Smooth muscle cell (in vitro differentiated cells): ENCODE measurements around the gene PTPRC. TPM values are rescaled to one million over a fixed set of nuclear protein-coding genes. Genes with fewer than 3 reads are reported as not detected.

Experiments
- DNase-seq: peaks from one replicate; lab custom pipeline; 2025; ENCODE audit not compliant: unreplicated experiment; lab: John Stamatoyannopoulos, UW
- H2AFZ ChIP-seq: fragments of 200-600 bp; sonication (generic); 2 replicates; pipeline ENCODE4 v1.6.0; 2016; ENCODE audit warnings: antibody characterized with exemption, low read depth, mild to moderate bottlenecking
- H3F3A ChIP-seq: fragments of 200-600 bp; sonication (generic); 2 replicates; pipeline ENCODE4 v1.6.0; 2017; ENCODE audit warnings: antibody characterized with exemption, low read depth
- H3K27ac ChIP-seq: fragments of 200-600 bp; sonication (generic); 2 replicates; pipeline ENCODE4 v1.5.1; 2016; ENCODE audit warnings: low read depth, mild to moderate bottlenecking
- H3K27me3 ChIP-seq: fragments of 200-600 bp; sonication (generic); 2 replicates; pipeline ENCODE4 v1.6.1; 2016; ENCODE audit warnings: low read depth, mild to moderate bottlenecking
- H3K36me3 ChIP-seq: fragments of 200-600 bp; sonication (generic); 2 replicates; pipeline ENCODE4 v1.5.1; 2016; ENCODE audit warnings: low read depth
- H3K4me1 ChIP-seq: fragments of 200-600 bp; sonication (generic); 2 replicates; pipeline ENCODE4 v1.5.1; 2016; ENCODE audit warnings: low read depth
- H3K4me2 ChIP-seq: fragments of 200-600 bp; sonication (generic); 2 replicates; pipeline ENCODE4 v1.6.0; 2016; ENCODE audit warnings: mild to moderate bottlenecking
- H3K4me3 ChIP-seq: fragments of 200-600 bp; sonication (generic); 2 replicates; pipeline ENCODE4 v1.5.1; 2016; ENCODE audit warnings: mild to moderate bottlenecking
- H3K79me2 ChIP-seq: fragments of 200-600 bp; sonication (generic); 2 replicates; pipeline ENCODE4 v1.6.0; 2016; ENCODE audit warnings: low read depth, mild to moderate bottlenecking
- H3K9ac ChIP-seq: fragments of 200-600 bp; sonication (generic); 2 replicates; pipeline ENCODE4 v1.6.0; 2016; ENCODE audit warnings: low read depth
- H3K9me3 ChIP-seq: fragments of 200-600 bp; sonication (generic); replicated peaks from 2 replicates; pipeline ENCODE4 v1.5.1; 2016; ENCODE audit warnings: low read depth
- H4K20me1 ChIP-seq: fragments of 200-600 bp; sonication (generic); 2 replicates; pipeline ENCODE4 v1.6.0; 2016; ENCODE audit warnings: low read depth
- WGBS: methylation state at CpG from one replicate; pipeline ENCODE4 v1.1.7; 2016; ENCODE audit warnings: low lambda C conversion rate; 5-methylcytosine and 5-hydroxymethylcytosine counted together
- polyA plus RNA-seq: library from polyadenylated mRNA; unstranded; fragments of >200 nt; fragmentation: Nextera tagmentation; extraction: Ambion mirVana; gene quantifications from 2 replicates; pipeline ENCODE4 v1.2.1, GENCODE V29; 2016
- total RNA-seq: library from RNA; depleted of rRNA; stranded (reverse); fragments of >200 nt; gene quantifications from 2 replicates; pipeline ENCODE4 v1.2.3, GENCODE V29; 2014
- TF ChIP-seq, protein P1 (sequence below): fragments of 200-600 bp; sonication (generic); IDR thresholded peaks from 2 replicates; pipeline ENCODE4 v1.5.1; 2017; ENCODE audit warnings: borderline replicate concordance, mild to moderate bottlenecking, antibody characterized with exemption; ENCODE audit not compliant: insufficient read depth, poor library complexity, severe bottlenecking

The PTPRC gene
- total and polyA plus RNA-seq, 2 experiments from 2014 or later: 0.04 TPM; not detected in 1

DNA sequence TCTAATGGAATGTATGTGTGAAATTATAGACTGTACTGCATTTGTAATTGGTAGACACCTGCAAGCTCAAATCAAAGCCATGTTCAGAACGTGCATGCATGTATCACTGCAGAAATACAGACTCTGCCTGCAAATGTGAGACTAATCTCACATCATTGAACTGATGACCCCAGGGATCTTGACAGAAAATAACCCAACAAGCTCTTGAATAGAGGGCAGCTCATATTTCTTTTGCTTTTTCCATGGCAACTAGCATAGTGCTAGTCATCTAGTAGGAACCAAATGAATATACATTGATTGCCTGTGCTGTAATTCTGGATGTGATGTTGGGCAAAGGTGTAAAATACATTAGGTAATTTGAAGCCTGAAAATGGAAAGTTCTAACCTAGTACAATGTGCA, 62.4 kb downstream of the PTPRC start:
- Histone ChIP-seq H4K20me1 (no peaks in the 10 kb centered on the region), H3F3A (no peaks in the 10 kb centered on the region), H3K4me3 (no peak overlapping the region), H3K9me3 (no peaks in the 10 kb centered on the region), H3K4me1 (peaks cover 20% of the 10 kb centered on the region), H3K9ac (no peak overlapping the region), H3K4me2 (peak overlapping the region; percentile 83), H3K36me3 (no peaks in the 10 kb centered on the region), H3K27me3 (no peaks in the 10 kb centered on the region), H3K79me2 (no peaks in the 10 kb centered on the region), H3K27ac (no peak overlapping the region), H2AFZ (no peak overlapping the region)
- DNase-seq: no peak
- WGBS: 68% methylated on average over 1 of the region's 1 CpG
- TF ChIP-seq, protein P1, sequence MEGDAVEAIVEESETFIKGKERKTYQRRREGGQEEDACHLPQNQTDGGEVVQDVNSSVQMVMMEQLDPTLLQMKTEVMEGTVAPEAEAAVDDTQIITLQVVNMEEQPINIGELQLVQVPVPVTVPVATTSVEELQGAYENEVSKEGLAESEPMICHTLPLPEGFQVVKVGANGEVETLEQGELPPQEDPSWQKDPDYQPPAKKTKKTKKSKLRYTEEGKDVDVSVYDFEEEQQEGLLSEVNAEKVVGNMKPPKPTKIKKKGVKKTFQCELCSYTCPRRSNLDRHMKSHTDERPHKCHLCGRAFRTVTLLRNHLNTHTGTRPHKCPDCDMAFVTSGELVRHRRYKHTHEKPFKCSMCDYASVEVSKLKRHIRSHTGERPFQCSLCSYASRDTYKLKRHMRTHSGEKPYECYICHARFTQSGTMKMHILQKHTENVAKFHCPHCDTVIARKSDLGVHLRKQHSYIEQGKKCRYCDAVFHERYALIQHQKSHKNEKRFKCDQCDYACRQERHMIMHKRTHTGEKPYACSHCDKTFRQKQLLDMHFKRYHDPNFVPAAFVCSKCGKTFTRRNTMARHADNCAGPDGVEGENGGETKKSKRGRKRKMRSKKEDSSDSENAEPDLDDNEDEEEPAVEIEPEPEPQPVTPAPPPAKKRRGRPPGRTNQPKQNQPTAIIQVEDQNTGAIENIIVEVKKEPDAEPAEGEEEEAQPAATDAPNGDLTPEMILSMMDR: no peak

DNA sequence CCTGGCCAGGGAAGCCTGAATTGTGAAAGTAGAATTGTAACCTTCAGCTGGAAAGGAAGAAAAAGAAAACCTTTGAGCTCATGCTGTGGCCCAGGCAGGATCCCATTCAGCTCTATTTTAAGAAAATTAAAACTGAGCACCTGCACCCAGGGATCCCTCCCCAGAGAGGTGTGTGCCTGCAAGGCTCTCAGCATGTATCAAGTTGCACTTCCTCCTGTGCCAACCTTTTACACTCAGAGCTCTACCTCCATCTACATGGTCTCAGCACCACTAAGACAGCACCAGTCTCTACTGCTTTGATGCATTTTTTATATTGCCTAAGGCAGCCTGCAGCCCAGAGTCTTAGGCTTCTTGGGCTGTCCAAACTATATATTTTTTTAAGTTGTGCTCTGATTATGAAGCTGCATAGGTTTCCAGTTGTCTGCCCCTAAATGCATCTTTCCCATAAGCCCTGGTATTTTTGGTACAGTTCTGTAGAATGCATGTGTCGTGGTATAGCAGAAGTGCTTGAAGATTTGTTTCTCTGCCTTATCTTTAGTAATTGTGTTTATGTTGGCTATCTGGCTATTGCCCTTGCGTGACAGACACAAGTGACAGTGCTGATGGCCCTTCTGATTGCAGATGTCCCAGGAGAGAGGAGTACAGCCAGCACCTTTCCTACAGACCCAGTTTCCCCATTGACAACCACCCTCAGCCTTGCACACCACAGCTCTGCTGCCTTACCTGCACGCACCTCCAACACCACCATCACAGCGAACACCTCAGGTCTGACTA, 63.1 kb downstream of the PTPRC start:
- Histone ChIP-seq H3K36me3 (no peaks in the 10 kb centered on the region), H3K4me3 (no peak overlapping the region), H3K9ac (no peak overlapping the region), H2AFZ (no peak overlapping the region), H3K9me3 (no peaks in the 10 kb centered on the region), H3K4me1 (peaks cover 20% of the 10 kb centered on the region), H4K20me1 (no peaks in the 10 kb centered on the region), H3F3A (no peaks in the 10 kb centered on the region), H3K27me3 (no peaks in the 10 kb centered on the region), H3K4me2 (no peak overlapping the region), H3K27ac (no peak overlapping the region), H3K79me2 (no peaks in the 10 kb centered on the region)
- TF ChIP-seq, protein P1: no peak
- WGBS: 77% methylated on average over 4 of the region's 4 CpGs
- no peak for DNase-seq

DNA sequence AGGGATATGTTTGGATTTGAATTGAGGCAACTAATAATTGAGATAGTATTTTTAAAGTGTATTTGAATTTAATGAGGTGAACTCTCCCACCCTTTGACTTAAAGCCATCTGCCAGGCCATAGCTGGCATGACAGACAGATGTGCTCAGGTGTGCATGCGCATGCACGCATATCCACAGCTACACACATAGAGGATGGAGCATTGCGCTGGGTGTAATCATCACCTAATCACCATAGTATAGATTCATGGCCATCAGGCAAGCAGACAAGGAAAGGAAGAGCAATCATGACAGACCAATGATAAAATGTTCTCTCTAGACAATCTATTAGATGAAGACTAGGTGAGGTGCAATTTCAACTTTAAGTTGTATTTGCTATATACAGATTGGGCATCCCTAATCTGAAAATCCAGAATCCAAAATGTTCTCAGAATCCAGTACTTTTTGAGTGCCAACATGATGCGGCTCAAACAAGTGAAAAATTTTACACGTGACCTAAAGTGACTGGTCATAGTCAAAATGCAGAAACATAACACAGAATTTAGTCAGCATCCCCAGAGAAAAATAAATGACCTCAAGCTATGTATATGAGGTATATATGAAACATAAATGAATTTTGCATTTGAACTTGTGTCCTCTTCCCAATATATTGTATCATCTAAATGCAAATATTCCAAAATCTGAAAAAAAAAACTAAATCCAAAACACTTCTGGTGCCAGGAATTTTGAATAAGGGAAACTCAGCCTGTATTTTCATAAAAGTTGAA, 70.1 kb downstream of the PTPRC start:
- H3K79me2 ChIP-seq: no peaks in the 10 kb centered on the region
- no peak overlapping the region for H2AFZ ChIP-seq
- 95% methylated on average over 5 of the region's 5 CpGs for WGBS
- H3F3A ChIP-seq: no peaks in the 10 kb centered on the region
- H4K20me1 ChIP-seq: no peaks in the 10 kb centered on the region
- H3K9me3 ChIP-seq: no peaks in the 10 kb centered on the region
- H3K27me3 ChIP-seq: no peaks in the 10 kb centered on the region
- H3K36me3 ChIP-seq: no peaks in the 10 kb centered on the region
- peaks cover 3% of the 10 kb centered on the region for H3K4me1 ChIP-seq
- H3K9ac ChIP-seq: no peak overlapping the region
- H3K27ac ChIP-seq: no peak overlapping the region
- TF ChIP-seq, protein P1: no peak
- no peak overlapping the region for H3K4me2 ChIP-seq
- H3K4me3 ChIP-seq: no peak overlapping the region
- no peak for DNase-seq
